Measurements from ENCODE around the gene KYNU.
"Not testable (repeated sequence)": the region's sequence is repeated elsewhere in the genome, so short reads cannot be mapped to it uniquely, and the experiment has no call there.

The KYNU gene

DNA sequence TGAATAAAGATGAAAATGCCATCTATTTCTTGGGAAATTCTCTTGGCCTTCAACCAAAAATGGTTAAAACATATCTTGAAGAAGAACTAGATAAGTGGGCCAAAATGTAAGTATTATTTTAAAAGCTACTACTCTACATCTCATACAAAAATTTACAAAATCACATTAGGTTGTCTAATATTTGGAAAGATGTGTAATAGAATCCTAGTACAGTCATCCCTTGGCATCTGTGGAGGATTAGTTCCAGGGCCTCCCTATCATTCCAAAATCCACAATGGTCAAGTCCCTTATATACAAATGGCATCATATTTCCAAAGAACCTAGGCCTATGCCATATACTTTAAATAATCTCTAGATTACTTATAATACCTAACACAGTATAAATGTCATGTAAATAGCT, 41.2 kb downstream of the KYNU start:
- DNase-seq (ENCODE audit: low spot score) = no peak

DNA sequence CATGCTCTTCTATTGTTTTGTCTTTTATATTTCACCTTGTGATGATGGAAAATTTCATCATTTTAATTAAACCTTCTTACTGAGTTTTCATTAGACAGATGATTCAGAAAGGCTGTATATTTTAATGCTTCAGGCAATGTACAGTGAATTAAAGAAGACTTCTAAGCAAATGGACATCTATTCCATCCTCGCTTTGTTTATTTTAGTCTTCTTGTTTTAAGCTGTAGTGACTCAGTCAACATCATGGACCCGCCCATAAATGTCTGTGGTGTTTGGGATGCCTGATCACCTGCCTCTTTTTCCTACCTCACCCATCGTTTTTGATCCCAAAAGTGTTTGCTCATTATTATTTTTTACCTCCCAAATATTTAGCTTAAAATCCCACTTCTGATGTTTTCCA, 43.1 kb downstream of the KYNU start:
- no peak for DNase-seq (ENCODE audit: low spot score)

DNA sequence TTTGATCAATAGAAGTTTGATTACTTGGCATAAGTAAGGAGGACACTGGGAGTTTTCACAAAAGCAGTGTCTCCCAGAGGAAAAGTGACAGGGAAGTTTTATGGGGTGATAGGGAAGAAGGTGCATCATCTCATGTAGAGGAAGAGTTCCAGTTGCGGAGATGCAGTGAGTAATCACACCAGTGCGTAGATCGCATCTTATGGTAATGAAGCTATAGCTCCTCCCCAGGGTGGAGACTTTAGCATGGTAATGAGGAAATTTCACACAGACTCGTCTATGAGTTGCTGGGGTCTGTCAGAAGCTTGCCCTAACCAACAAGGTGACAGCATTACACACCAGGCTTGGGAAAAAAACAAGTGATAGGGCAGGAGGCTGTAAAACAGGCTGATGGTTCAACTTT, 49.0 kb downstream of the KYNU start:
- DNase-seq (ENCODE audit: low spot score) = no peak

DNA sequence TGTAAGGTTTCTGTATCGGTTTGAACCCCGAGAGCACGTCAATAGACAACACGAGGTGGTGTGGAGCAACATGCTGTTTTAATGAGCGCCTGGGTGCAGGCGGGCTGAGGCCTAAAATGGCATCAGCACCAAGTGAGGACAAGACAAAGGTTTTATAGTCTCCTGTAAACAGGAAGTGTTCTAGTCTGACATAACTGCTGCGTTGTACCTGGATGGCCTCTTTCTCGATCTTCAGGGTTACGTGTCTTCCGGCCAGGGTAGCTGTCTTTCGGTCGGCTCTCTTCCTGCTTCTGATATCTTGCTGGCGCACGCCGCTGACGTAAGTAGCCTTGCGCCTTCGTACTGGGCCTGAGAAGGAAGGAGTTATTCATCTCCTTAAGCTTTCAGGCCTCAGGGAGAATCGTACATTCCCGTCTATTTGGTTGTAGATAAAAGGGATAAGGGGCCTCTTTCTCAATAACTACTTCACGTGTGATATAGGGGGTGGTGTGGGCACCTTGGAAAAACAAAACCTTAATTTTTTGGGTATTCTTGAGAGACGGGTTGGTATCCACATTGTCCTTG, 53.5 kb downstream of the KYNU start:
- no peak for DNase-seq (ENCODE audit: low spot score)

DNA sequence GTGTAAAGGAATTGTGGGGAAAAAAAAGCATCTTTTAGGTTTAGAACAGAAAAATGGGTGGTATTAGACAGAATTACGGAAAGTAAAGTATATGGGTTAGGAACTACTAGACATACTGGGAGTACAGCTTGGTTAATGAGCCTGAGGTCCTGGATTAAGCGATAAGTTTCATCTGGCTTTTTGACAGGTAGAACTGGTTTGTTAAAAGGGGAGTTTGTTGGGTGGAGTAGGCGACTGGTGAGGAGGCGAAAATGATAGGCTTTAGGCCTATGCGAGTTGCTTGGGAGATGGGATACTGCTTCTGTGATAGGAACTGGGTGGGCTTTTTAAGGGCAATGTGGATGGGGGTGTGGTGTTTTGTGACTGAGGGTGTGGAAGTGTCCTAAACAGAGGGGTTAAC, 56.5 kb downstream of the KYNU start:
- DNase-seq (ENCODE audit: low spot score) = no peak

DNA sequence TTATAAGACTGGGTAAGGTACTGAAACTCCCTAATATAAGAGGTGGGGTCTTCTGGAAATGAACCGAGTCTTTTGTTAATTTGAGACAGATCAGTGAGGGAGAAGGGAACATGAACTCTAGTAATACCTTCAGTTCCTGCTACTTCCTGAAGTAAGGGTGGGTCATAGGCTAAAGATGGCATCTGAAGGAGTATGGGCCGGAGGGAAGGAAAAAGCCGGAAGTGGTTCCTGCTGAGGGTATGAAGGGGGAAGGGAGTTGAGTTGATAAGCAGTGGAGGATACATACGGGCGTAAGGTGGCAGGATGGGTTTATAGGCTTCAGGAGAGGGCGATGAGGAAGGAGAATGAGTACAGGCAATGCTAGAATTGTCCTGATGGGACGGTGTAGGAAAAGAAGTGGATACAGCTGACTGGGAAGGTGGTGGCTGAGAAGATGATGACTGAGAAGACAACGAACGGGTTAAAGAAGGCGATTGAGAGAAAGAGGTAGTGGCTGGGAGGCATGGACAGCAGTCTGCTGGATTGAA, 58.2 kb downstream of the KYNU start:
- no peak for DNase-seq (ENCODE audit: low spot score)

DNA sequence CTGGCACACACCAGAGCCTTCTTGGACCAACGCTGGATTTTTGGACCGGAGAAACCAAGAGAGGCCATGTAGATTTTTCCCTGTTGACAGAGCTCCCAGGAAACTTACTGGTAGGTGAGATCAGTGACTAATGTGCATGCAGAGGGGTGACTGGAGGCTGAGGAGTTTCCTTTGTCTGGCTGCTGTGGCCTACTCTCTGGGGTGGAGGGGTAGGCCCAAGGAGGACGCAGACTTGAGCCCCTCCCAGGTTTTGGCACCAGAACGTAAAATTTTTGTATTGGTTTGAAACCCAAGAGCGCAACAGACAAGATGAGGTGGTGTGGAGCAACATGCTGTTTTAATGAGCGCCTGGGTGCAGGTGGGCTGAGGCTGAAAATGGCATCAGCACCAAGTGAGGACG, 59.2 kb downstream of the KYNU start:
- no peak for DNase-seq (ENCODE audit: low spot score)

DNA sequence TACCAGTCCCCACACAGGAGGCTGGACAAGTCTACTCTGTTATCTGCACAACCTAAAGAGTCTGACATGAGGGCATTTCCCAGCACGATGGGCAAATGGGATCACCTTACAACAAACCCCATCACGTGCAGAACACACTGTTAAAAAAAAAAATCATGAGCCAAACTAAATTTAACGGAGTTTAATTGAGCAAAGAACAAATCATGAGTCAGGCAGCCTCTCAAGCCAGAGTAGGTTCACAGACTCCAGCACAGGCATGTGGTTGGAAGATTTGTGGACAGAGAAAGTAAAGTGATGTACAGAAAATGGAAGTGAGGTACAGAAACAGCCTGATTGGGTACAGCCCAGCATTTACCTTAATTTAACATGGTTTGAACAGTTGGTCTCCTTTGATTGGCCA, 59.9 kb downstream of the KYNU start:
- no peak for DNase-seq (ENCODE audit: low spot score)

DNA sequence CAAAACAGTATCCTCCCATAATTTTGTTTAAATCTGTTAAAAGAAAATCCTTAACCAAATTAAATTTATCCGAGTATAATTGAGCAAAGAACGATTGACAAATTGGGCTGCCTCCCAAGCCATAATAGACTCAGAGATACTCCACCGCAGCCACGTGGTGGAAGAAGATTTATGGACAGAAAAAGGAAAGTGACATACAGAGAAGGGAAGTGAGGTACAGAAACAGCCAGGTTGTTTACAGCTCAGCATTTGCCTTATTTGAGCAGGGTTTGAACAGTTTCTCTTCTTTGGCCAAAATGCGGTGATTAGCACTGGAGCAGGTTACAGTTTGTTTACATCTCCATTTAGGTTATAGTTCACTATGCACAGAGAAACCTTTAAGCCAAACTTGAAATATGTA, 60.8 kb downstream of the KYNU start:
- DNase-seq (ENCODE audit: low spot score) = no peak

DNA sequence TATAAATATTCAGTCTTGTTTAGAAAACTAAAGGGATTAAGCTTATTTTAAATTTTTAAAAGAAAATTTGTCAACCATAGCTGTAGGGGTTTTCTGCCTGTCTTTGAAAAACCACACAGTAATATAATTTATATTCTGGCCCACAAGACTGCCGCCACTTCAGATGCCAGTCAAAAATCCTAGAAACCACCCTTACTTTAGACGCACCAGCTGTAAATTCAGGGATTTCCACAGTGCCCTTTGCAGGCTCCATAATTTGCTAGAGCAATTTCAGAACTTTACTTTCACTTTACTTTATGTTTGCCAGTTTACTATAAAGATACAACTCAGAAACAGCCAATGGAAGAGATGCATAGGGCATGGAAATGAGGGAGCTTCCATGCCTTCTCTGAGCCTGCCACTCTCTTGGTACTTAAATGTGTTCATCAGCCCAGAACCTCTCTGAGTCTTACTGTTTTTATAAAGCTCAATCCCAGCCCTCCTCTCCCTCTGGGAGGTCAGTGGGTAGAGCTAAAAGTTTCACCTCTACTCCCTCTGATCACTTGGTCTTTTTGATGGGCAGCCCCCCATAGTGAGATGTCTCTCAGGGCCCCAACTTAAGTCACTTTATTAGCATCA, 63.3 kb downstream of the KYNU start:
- no peak for DNase-seq (ENCODE audit: low spot score)

DNA sequence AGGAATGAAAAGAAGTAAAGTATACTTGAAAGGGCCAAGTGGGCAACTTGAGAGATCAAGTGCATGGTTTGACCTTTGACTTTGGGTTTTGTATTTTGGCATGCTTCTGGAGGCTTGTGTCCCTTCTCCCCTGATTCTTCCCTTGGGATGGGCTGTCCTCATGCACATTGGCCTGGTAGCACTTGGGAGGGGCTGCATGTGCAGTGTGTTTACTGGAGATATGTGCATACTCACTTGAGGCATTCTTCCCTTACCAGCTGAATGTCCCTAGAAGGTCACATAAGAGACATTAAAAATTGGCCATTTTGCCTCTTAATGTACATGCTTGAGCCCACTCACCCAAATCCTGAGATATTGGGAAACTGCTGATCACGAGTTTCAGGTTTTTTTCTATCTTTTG, 65.2 kb downstream of the KYNU start:
- no peak for DNase-seq (ENCODE audit: low spot score)

DNA sequence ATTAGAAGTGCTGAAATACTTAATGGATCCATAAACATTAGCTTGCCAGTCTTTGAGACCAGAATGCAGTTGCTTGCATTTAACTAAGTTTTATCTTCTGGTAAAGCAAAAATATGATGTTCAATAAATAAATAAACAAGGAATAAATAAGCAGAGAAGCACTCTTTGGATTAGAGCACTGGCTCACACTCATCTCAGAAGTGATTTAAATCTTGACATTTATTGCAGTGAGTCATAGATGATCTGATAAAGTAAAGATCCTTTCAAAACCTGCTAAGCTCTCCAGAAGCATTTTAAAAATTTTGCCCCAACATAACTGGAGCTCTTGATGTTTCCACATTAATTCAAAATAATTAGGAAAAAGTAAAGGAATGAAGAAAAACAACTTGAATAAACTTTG, 66.8 kb downstream of the KYNU start:
- no peak for DNase-seq (ENCODE audit: low spot score)

DNA sequence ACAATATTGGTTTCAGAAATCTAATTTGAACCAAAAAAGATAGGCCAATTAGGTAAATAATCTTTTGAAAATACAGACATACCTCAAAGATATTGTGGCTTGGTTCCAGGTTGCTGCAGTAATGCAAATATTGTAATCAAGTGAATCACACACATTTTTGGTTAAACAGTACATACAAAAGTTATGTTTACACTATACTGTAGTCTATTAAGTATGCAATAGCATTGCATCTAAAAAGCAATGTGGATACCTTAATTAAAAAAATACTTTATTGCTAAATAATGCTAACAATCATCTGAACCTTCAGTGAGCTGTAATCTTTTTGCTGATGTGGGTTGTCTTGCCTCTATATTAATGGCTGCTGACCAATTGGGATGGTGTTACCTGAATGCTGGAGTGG, 67.3 kb downstream of the KYNU start:
- DNase-seq (ENCODE audit: low spot score) = no peak

DNA sequence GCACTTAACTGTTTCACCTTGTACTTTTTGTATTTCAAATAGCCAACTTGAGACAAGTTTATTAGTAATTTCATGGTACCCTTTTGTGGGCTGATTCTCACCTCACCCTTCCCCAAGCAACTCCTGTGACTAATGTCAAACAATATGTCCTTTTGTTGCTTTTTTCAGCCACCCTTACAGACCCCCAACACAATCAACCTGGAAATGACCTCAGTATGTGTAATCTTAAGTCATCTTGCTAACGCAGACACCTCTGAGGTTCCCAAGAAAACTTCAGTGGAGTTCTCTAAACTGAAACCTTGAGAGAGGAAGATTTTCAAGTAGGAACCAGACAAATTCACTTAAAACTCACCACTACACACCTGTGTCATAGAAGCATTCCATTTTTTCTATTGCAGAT, 69.5 kb downstream of the KYNU start:
- no peak for DNase-seq (ENCODE audit: low spot score)

DNA sequence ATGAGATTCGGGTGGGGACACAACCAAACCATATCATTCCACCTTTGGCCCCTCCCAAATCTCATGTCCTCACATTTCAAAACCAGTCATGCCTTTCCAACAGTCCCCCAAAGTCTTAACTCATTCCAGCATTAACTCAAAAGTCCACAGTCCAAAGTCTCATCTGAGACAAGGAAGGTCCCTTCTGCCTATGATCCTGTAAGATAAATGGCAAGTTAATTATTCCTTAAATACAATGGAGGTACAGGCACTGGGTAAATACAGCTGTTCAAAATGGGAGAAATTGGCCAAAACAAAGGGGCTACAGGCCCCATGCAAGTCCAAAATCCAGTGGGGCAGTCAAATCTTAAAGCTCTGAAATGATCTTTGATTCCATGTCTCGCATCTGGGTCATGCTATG, 71.3 kb downstream of the KYNU start:
- not testable (repeated sequence) for DNase-seq (ENCODE audit: low spot score)

DNA sequence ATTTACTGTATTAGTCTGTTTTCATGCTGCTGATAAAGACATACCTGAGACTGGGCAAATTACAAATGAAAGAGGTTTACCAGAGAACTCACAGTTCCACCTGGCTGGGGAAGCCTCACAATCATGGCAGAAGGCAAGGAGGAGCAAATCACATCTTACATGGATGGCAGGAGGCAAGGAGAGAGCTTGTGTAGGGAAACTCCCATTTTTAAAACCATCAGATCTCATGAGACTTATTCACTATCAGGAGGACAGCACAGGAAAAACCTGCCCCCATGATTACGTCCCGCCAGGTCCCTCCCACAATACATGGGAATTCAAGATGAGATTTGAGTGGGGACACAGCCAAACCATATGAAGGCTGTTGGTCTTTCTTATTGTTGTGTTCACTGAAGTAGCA, 72.9 kb downstream of the KYNU start:
- DNase-seq (ENCODE audit: low spot score) = not testable (repeated sequence)

DNA sequence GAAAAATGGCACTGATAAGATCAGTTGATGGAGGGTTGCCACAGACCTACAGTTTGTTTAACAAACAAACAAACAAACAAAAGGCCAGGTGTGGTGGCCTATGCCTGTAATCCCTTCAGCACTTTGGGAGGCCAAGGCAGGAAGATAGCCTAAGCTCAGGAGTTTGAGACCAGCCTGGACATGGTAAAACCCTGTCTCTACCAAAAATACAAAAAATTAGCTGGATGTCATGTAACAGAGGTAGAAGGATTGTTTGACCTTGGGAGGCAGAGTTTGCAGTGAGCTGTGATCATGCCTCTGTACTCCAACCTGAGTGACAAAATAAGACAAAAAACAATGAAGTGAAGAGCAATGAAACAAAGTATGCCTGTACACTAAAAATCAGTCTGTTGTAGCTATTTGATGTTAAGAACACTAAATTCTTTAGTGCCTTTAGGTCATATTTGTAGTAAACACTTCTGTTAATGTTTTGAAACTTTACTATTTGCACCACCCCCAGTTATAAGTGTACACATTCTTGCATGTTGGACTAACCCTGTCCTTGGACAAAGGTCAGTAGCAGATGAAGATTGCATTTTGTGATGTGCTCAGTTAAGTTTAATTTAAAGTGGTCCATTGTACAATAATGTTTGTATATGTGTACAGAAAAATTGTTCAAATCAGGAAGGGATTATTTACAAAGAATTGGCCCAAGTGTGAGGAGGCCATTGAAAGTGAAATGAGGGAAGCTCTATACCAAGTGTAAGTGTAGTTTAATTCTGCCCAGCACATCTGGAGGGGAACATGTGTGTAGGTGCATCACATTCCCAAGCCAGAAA, 73.9 kb downstream of the KYNU start:
- DNase-seq (ENCODE audit: low spot score) = no peak

DNA sequence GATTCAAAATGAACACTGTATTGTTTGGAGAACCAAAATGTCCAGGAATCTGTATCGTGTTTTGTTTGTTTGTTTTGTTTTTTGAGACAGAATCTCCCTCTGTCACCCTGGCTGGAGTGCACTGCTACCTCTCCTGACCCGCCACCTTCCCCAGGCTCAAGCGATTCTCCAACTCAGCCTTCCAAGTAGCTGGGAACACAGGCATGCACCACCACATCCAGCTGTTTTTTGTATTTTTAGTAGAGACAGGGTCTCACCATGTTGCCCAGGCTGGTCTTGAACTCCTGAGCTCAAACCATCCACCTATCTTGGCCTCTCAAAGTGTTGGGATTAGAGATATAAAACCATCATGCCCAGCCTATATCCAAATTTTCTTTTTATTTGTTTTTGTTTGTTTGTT, 74.6 kb downstream of the KYNU start:
- DNase-seq (ENCODE audit: low spot score) = no peak

DNA sequence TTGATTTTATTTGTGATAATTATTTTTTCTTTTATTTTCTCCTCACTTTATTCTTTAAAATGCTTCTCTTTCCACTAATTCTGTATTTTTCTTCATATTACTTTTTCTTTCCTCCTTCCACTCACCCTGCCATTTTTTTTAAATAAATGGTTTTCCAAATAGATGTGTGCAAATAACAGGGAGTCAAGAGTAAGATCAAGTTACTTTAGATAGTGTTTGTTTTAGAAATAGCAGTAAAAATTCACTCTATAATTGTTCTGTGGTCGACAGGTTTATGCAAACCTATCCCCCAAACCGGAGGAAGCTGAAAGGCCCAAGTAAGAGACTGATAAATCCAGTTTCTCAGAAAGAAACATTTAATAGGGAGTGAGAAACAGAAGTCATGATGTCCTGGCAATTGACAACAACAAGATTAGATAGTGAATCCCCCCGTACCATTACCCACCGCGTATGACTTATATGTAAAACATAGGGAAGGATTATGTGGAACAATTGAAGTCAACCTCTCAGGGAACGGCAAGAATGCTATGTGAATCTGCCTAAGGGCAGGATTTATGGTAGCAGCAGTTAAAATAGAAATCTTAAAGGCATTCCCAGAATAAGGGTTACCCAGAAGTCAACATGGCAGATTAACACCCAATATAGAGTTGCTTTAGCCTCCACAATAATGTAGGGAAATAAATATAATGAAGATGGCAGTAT, 75.5 kb downstream of the KYNU start:
- DNase-seq (ENCODE audit: low spot score) = no peak

DNA sequence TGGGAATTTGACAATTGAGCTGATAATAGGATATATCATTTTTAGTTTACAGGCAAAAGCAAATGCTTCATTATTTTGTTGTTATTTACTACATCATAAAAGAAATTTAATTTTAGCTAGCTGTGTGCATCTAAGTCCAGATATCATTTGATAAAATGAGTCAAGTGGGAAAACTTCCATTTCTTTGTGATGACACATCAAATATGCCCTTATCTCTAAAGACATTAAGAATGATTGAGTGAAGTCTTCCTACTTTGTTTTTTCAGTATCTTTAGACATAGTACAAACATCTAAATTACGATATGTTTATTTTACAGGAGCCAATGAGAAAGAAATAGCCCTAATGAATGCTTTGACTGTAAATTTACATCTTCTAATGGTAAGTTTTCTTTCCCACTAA, 77.0 kb downstream of the KYNU start:
- no peak for DNase-seq (ENCODE audit: low spot score)

DNA sequence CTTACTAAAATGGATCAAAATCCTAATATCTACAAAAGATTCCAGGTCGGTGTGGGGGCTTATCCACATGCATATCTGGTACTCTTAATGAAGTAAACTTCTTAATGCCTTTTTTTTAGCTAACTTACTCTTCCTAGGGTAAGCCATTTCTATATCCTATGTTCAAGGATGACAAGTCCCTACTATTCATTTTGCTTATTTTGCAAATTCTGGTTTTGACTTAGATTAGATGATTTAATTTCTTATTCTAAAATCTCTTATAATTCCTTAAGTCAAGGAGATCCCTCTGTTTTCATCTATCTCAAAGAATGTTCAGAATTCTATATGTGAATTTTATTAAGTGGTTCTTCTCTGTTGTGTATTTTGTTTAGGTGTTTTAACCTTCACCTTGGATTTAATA, 79.7 kb downstream of the KYNU start:
- DNase-seq (ENCODE audit: low spot score) = no peak

DNA sequence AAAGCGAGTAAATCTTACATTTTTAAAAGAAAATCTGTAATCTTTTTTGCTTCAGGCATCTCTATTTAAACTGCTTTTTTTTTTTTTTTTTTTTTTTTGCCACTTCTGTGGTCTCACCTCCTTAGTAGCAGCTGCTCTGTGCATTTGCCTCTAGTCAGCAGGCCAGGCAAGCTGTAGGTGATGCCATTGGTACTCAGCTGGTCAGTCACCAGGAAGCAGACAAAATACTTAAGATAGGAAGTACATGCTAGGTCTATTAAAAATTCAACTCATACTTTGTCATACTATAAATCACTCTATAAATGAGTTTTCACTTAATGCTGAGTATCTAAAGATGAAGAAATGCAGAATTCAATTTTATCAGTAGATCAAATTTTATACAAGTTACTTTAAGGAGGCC, 83.7 kb downstream of the KYNU start:
- DNase-seq (ENCODE audit: low spot score) = no peak

DNA sequence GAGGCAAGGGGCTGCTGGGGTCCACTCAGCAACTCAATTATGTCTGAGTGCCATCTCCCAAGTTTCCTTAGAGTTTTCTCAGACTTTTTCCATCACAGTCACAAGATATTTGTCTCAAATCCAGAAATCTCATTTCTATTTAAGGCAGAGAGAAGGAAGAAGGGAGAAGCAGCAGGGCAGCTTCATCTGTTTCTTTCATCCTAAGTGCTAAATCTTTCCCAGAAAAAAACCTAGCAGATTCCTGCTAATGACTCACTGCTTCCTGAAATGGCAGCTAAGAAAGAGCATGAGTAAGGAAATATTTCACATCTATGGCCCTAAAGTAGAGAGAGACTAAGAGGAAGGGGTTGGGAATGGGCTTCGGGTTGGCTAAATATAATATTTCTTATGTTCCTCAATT, 88.0 kb downstream of the KYNU start:
- no peak for DNase-seq (ENCODE audit: low spot score)
